Thoracic aorta (tissue), 2 donors: ENCODE measurements around the gene ZFAND3. TPM values are rescaled to one million over a fixed set of nuclear protein-coding genes. Genes with fewer than 3 reads are reported as not detected.

ENCODE experiments used
- ATAC-seq: fragments of 150-250 bp; one replicate; pipeline ENCODE4 v1.8.0; 2017; ENCODE audit warnings: low read depth; ENCODE audit not compliant: insufficient number of reproducible peaks, low FRiP score
- DNase-seq: peaks from one replicate; pipeline ENCODE4 v3.0.0-alpha.2; 2020; ENCODE audit warnings: low spot score
- H3K27ac ChIP-seq, 2 donors: fragments of 200-600 bp; sonication (generic); 1 replicate in 1 of 2; 2 replicates in 1 of 2; pipeline ENCODE4 v1.5.1; 2016; ENCODE audit warnings: mild to moderate bottlenecking in 2 of 2, moderate library complexity in 2 of 2
- H3K27me3 ChIP-seq: fragments of 200-600 bp; sonication (generic); replicated peaks from 2 replicates; pipeline ENCODE4 v1.6.0; 2016; ENCODE audit warnings: mild to moderate bottlenecking; ENCODE audit not compliant: insufficient read depth
- H3K36me3 ChIP-seq: fragments of 200-600 bp; sonication (generic); one replicate; pipeline ENCODE4 v1.5.1; 2016
- H3K4me1 ChIP-seq, 2 donors: fragments of 200-600 bp; sonication (generic); 1 replicate in 1 of 2; 2 replicates in 1 of 2; pipeline versions ENCODE4 v1.5.1 to v1.6.0; 2016; ENCODE audit warnings: low read depth in 2 of 2, mild to moderate bottlenecking in 1 of 2; ENCODE audit not compliant: control insufficient read depth in 1 of 2
- H3K4me3 ChIP-seq: fragments of 200-600 bp; sonication (generic); 2 replicates; pipeline ENCODE4 v1.5.1; 2016; ENCODE audit warnings: mild to moderate bottlenecking
- H3K9me3 ChIP-seq: fragments of 200-600 bp; sonication (generic); 2 replicates; pipeline ENCODE4 v1.5.1; 2016
- CTCF ChIP-seq: fragments of 200-600 bp; sonication (generic); IDR thresholded peaks from one replicate; pipeline ENCODE4 v1.5.1; 2019; ENCODE audit warnings: antibody characterized with exemption
- total RNA-seq, 2 donors: library from RNA; depleted of rRNA; stranded (reverse); fragments of >200 nt; gene quantifications; one replicate each; pipeline versions ENCODE4 v1.1.0 to v1.2.3, GENCODE V29; 2016

ZFAND3 gene
- total RNA-seq, 2 donors from 2014 or later: 45.4 to 56.2 TPM

- no peaks in the 10 kb centered on the region for H3K27me3 ChIP-seq
- H3K27ac ChIP-seq: no peak overlapping the region
- ATAC-seq: no peak
Measured at GRCh38 chr6:38062066-38062465, 242.5 kb downstream of the ZFAND3 start.

GRCh38 chr6:38063973-38064372, 244.4 kb downstream of the ZFAND3 start:
- Histone ChIP-seq H3K36me3 (peaks cover 10% of the 10 kb centered on the region), H3K27me3 (no peaks in the 10 kb centered on the region), H3K9me3 (no peaks in the 10 kb centered on the region), H3K4me3 (no peak overlapping the region), H3K27ac (no peak overlapping the region), H3K4me1 (peaks cover 0 to 13% of the 10 kb centered on the region in 2 donors)
- DNase-seq (no peak), ATAC-seq (no peak)
- no peak for TF ChIP-seq CTCF

More at GRCh38 chr6:38062066-38062465, 242.5 kb downstream of the ZFAND3 start:
- H3K36me3 ChIP-seq: peaks cover 10% of the 10 kb centered on the region
- no peak overlapping the region for H3K4me3 ChIP-seq
- no peaks in the 10 kb centered on the region for H3K9me3 ChIP-seq
- TF ChIP-seq CTCF: no peak
- DNase-seq: no peak
- H3K4me1 ChIP-seq: no peaks in the 10 kb centered on the region

GRCh38 chr6:38064431-38064830, 244.9 kb downstream of the ZFAND3 start:
- DNase-seq (no peak), ATAC-seq (no peak)
- no peak for TF ChIP-seq CTCF
- Histone ChIP-seq H3K27me3 (no peaks in the 10 kb centered on the region), H3K4me3 (no peak overlapping the region), H3K4me1 (peaks cover 2 to 16% of the 10 kb centered on the region in 2 donors), H3K36me3 (peaks cover 10% of the 10 kb centered on the region), H3K9me3 (no peaks in the 10 kb centered on the region), H3K27ac (no peak overlapping the region)

- ATAC-seq (no peak), DNase-seq (no peak)
- Histone ChIP-seq H3K27ac (no peak overlapping the region), H3K27me3 (no peaks in the 10 kb centered on the region), H3K4me1 (peaks cover 3 to 20% of the 10 kb centered on the region in 2 donors), H3K4me3 (no peak overlapping the region), H3K36me3 (peaks cover 10% of the 10 kb centered on the region), H3K9me3 (no peaks in the 10 kb centered on the region)
- no peak for TF ChIP-seq CTCF
Measured at GRCh38 chr6:38065734-38066305, 246.3 kb downstream of the ZFAND3 start.

- H3K9me3 ChIP-seq: no peaks in the 10 kb centered on the region
- ATAC-seq: no peak
- no peak overlapping the region for H3K4me3 ChIP-seq
- H3K36me3 ChIP-seq: peaks cover 4% of the 10 kb centered on the region
- H3K27ac ChIP-seq: no peak overlapping the region
- no peak for TF ChIP-seq CTCF
- DNase-seq: no peak
- H3K27me3 ChIP-seq: no peaks in the 10 kb centered on the region
- peaks cover 6 to 20% of the 10 kb centered on the region in 2 donors for H3K4me1 ChIP-seq
Measured at GRCh38 chr6:38067263-38067980, 247.9 kb downstream of the ZFAND3 start.
